G401 (cell line): ENCODE data around the gene SCAMP4. TPM values are rescaled to one million over a fixed set of nuclear protein-coding genes. Genes with fewer than 3 reads are reported as not detected.

ENCODE experiments used
- DNase-seq: peaks from one replicate; pipeline ENCODE4 v3.0.0-alpha.2; 2015; ENCODE audit warnings: low spot score
- in situ Hi-C: cut with HindIII; loops from 2 replicates; pipeline ENCODE4 v1.10.0; 2016; ENCODE audit warnings: low sequenced_read_pairs, mixed read lengths
- total RNA-seq: library from RNA; depleted of rRNA; stranded (reverse); fragments of >200 nt; shearing (Covaris generic); gene quantifications from 2 replicates; pipeline ENCODE4 v1.2.3, GENCODE V29; 2014

Gene SCAMP4
- total RNA-seq, 1 experiment from 2014 or later = 45.9 TPM

DNA sequence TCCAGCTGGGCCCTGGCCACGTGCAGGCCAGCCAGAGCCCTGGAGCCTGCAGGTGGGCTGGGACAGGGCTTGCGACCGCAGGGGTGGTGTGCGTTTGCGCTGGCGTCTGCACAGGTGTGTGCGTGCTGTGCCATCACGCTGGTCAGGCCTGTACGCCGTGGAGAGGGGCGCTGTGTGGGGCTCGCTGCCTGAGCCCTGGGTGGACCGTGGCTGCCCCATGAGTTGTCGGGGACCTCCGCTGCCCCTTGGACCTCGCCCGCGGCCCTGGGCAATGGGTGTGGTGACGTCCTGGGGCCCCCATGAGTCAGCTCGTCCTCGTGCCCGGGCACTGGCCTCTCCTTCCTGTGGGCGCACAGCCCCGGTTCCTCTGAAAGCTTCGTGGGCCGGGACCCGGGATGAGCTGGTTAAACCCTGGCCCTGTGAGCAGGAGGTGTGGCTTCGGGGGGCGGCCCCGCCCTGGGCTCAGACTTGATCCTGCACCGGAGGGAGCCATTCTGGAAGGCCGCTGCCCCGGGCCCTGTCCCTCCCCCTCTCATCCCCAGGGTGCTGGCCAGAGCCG is 42.5 kb downstream of the SCAMP4 start:
- no peak for DNase-seq
- in situ Hi-C loops = no loop called here

DNA sequence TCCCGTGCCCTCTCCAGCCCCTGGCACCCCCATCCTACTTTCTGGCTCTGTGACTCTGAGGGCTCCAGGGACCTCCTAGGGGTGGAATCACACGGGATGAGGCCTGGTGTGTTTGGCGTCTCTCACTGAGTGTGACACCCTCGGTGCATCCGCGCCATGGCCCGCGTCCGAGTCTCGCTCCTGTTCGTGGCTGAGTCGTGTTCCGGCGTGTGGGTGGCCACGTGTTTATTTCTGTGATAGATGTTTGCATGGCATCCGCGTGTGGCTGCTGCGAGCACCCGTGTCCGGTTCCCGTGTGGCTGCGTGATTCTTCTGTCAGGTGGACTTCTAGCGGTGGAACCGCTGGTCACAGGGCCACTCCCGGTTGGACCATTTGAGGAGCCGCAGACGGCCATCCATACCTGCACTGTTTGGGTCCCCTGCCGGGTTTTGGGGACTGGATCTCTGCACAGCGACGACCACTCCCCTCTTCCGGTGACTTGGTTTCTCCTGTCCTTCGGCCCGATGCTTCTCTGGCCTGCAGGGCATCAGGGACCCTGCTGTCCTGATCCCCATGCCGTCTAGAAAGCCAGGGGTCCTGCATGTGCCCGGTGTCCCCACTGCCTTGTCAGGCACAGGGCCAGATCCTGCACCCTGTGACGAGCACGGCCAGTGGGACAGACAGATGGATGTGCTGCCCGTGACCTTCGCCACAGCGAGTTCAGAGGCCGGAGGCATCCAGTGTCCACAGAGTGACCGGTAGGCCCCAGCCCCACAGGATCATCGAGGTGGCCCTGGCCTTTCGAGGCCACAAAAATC is 44.3 kb downstream of the SCAMP4 start:
- in situ Hi-C loops = no loop called here
- no peak for DNase-seq

DNA sequence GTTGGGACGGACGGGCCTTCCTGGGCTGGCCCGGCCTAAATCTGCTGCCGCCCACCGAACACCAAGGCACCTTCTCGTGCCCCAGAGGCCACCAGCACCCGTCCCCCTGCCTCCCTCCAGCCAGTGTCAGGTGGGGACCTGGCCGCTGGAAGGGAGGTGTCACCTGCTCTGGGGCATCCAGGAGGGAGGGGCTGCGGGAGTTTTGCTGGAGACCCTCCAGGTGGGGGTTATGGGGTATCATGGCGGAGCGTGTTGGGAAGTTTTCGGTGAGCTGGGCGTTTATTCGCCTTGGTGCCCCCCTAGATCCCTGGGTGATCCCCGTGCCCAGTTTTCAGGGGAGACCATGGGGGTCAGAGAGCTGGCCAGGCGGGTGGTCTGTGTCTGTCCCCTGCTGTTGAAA is 45.4 kb downstream of the SCAMP4 start:
- DNase-seq = no peak
- in situ Hi-C loops = no loop called here

DNA sequence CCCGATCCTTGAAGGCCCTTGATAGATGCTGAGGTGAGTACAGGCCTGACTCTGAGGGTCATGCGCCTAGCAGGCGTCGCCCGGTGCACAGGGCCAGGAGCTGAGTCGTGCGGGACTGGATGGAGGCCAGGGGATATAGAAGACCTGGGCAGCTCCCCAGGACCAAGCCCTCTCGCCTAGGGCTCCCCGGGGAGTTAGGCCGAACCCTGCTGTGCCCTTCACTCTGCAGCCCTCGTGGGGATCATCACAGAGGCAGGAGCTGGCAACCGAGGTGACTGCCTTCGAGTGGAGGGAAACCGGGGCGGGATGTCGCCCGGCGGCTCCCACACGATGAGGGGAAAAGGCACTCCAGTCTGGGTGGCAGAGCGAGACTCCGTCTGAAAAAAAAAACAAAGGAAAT is 47.4 kb downstream of the SCAMP4 start:
- in situ Hi-C loops = no loop called here
- DNase-seq = no peak

DNA sequence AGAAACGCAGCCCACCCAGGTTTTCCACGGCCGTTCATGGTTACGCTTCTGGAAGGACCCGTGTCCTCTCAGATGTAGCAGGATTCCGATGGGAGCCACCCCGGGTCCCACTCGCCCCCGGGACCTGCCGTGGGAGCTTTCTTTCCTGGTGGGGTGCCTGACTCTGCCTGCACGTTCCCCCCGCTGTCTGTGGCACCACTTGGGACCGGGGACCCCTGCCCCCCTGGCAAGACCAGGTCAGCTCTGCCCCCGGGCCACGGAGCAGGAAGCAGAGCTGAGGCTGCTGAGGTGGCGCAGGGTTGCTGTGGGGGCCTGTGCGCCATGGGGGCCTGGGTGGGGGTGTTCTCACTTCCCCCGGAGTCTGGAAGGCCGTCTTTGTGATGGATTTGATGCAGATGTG is 47.8 kb downstream of the SCAMP4 start:
- in situ Hi-C loops = no loop called here
- DNase-seq = no peak

DNA sequence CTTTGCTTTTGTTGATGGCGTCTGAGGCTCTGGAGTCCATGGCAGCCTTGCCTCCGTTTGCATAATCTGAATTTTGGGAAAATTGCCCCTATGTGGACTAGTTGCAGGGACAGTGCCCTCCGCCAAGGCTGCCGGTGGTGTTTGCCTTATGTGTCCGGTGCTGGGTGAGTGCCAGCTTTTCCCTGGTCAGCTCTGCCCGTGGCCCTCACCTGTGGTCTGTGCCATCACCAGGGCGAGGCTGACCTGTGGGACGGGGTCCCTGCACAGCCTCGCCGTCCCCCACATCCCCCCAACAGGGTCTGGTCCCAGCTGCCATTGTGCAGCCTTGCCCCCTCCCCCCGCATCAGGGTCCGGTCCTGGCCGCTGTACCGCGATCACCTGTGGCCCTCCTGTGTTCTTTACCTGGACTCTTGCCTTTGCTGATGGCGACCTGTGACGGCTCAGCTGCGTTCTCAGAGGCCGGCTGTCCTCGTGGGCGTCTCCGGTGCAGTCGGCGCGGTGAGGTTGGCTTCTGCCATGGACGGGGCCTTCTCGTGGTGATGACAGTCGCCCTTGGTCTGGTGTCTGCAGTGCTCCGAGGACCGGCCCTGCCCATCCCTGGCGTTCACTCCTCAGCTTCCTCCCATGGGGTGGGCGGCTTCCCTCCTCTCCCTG is 48.4 kb downstream of the SCAMP4 start:
- no peak for DNase-seq
- in situ Hi-C loops = no loop called here

DNA sequence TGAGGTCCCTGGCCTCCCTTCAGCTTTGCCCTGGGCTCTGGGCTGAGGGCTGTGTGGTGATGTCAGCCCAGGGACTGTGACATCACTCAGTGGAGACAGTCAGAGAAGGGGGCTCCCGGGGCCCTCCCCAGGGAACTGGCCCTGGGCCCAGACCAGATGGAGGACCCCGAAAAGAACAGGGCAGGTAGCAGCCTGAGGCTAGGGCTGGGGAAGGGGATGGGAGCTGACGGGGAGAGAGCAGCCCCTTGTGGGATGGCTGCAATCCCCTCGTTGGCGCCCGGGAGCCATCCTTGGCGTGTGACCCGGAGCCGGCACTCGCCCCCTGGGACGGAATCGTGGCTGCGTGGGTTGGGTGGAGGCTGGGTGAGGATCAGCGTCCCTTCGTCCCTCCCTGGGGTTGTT is 49.3 kb downstream of the SCAMP4 start:
- in situ Hi-C loops = no loop called here

DNA sequence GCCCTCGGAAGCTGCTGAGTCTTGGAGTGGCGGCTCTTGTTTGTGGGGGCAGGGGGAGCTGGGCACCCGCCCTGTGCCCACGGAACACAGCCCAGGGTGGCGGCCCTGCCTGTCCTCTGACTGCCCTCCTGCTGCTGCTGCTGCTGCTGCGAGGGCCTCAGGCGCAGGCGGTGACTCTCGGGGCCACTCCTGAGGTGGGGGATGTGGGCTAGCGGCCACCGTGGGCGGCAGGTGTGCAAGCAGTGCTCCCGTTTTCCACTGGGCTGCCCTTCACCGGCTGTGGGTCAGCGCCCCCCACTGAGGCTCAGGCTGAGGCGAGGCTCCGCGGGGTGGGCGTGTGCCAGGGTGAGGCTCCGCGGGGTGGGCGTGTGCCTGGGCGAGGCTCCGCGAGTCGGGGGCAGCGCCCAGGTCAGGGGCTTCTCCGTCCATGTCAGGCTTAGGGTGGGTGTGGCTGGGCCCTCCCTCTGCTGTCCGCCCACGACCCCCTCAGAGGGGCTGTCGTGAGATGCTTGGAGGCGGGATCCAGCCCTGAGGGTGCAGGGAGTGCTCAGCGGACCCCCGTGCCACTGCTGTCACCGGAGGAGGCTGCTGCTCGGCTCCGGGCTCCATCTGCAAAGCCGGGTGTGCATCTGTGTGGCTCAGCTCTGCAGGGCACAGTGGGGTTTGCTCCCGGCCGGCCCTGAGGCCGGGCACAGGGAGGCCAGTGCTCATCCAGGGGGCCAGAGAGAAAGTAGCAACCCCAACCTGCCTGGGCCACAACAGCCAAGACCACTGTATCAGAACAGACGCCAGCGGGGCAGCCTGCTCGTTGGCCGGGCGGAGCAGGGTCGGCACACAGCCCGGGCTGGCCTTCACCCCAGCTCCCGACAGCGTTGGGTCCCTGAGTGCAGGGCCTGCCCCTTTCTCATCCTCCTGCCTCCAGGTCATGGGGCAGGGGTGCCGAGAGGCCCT is 50.2 kb downstream of the SCAMP4 start:
- in situ Hi-C loops = no loop called here
- peak; percentile 54 for DNase-seq

More for the DNA sequence above, 49.3 kb downstream of the SCAMP4 start:
- no peak for DNase-seq

DNA sequence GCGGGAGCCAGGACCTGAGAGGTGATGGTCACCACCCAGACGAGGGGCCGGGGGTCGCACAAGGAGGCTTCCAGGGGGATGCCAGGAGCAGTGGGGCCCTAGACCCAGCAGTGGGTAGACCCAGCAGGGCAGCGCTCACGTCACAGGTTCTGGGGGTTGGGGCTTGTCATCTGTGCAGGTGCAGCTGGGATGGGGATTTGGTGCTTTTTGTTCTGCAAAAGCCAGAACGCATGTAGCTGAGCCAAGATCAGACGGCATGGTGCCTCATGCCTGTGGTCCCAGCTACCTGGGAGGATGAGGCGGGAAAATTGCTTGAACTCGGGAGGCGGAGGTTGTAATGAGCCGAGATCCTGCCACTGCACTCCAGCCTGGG is 50.9 kb downstream of the SCAMP4 start:
- in situ Hi-C loops = no loop called here
- peak; percentile 72 for DNase-seq

DNA sequence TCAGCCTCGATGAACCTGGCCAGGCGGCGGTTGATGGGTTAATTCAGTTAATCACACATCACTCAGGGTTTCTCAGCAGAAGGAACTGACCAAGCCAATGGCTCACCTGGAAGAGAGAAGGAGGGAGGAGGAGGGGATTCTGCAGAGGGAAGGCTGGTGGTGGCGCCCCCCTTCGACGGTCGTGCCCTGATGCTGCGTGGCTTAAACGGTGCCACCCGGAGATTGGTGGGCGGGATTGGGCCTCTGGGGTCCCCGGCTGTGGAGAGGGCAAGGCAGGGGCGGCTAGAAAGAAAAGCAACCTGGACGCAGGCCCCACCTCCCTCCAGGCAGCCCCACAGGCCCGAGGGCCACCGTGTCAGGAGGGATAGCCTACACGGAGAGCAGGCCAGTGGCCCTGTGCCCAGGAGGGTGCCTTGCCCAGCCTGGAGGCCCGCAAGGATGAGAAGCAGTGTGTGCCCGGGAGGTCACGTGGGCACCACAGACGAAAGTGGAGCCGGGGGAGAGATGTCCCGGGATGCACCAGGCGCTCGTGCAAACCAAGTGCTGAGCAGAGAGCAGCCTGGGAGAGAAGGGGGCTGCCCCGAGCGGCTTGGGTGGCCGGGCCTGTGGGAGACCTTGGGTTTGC is 51.8 kb downstream of the SCAMP4 start:
- DNase-seq = peak; percentile 76

DNA sequence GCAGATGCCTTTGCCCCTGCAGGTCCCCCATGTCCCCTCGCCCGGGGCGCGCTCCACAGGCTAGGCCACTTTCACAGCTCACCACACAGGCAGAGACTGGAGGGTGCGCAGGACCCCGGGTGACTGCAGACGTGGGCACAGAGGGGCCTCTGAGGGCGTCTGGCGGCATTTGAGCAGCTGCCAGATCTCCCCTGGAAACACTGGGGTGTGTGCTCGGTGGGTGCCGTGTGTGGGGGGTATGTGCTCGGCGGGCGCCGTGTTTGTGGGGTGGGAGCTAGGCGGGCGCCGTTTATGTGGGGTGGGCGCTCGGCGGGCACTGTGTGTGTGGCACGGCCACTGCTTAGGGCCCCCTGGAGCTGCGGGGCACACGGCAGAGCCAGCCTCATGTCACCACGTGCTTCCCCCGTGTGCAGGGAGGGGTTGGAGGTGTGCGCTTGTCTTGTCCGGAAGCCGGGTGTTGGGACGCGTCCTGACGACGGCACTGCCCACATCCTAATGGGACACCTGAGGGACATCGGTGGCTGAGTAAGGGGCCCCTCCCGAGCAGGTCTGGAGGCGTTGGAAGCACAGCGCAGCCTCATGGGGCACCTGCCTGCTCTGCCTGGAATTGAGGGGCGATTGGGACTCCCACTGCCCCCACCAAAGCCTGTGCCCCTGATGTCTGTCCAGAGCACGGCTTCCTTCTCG is 52.5 kb downstream of the SCAMP4 start:
- DNase-seq = no peak
- in situ Hi-C loops = no loop called here

More for the DNA sequence above, 51.8 kb downstream of the SCAMP4 start:
- in situ Hi-C loops = no loop called here

DNA sequence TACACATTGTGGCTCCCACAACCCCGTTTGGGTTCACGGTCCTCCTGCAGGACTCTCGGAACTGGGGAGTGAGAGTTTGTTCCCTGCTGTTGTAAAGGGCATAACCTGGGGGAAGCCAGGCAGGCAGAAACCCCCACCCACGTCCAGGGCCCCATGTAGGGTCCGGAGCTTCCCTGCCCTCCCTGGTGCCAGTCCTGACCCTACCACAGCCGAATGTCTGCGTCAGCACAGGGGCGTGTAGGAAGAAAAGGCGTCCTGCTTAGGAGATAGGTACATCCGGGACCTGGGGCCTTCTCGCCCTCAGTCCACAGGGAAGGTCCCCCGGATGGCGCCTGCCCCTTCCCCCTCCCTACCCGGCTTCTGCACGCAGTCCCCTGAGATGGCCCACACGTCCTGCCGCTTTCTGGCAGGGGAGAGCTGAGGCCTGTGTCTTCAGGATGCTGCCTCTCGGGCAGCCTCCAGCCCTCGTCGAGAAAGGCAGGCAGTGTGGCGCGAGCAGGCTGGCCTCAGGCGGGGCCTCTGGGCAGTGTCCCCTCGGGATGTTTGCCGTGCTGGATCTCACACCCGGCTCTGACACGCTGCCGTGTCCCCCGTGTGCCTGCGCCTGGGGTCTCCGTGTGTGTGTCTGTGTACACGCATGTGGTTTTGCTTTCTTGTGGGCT is 54.9 kb downstream of the SCAMP4 start:
- DNase-seq = no peak
- in situ Hi-C loops = no loop called here

DNA sequence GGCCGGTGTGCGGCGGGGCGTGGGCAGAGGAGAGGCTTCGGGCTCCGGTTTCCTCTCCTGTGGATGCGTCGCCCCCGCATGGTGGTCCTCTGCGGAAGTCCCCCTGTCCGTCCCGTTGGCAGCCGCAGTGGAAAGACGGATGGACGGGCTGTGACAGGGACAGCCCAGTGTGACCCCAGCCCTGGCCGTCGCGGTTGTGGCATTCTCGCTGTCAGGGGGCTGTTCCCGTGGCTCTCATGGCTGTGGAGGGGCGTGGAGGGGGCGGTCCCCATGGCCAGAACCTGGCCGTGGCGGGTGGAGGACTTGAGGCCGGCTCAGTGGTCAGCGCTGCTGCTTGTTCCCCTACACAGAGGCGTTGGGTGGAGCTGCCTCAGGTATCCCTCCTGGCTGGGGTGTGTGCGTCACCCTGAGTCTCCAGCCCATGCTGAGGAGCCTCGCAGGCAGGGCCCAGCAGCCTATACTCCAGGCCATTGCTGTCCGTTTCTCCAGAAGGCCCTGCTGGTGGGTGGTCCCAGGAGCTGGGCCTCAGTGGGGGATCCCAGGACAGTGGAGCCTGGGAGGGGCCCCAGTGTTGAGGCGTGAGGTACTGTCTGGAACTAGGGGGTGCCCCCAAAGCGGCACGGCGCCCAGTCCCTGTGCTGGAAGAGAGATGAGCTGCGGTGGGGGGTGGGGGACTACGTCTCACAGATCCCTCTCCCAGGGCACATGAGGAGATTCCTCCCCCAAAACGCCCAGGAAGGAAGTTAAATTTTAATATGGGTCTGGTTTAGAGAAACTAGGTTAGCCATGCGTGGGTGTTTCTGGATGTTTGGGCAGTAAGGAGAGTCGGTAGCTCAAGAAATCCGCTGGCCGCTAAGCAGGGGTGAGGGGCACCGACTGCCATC is 56.0 kb downstream of the SCAMP4 start:
- DNase-seq = no peak
- in situ Hi-C loops = no loop called here

DNA sequence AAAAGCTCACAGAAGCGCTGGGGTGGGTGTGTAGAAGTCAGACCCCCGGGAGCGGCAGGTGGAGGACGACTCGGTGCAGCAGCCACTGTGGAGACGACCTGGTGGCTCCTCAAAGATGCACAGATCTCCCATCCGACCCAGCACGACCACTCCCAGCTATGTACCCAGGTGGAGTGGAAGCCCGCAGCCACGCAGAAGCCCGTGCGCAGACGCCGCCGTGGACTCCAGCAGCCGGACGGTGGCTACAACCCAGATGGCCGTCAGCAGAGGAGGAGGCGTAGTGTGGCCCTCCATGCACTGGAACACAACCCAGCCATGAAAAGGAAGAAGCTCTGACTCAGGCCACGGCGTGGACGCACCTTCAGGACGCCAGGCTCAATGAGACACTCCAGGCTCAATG is 57.5 kb downstream of the SCAMP4 start:
- DNase-seq = no peak
- in situ Hi-C loops = no loop called here

DNA sequence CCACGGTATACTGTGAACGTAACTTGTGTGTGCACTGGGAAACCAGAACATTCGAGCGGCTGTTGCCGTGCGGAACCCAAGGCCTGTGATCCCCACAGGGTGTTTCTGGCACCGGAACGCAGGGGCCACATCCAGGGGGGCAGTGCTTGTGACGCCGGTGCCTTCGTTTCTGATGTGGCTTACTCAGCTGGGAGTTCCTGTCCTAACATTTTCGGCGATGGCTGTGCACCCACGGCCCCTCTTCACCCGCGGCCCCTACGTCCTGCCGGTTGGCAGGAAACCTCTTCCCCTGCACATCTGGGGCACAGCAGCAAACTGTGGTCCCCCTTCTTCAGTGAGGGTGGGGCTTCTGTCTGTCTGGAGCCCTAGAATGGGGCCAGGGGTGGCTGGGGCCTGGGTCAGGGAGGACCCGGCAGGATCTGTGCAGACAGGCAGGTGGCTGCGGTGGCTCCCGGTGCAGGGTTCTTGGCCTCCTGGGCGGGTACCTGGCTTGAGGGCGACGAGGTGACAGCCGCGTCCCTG is 61.9 kb downstream of the SCAMP4 start:
- DNase-seq = no peak
- in situ Hi-C loops = no loop called here

DNA sequence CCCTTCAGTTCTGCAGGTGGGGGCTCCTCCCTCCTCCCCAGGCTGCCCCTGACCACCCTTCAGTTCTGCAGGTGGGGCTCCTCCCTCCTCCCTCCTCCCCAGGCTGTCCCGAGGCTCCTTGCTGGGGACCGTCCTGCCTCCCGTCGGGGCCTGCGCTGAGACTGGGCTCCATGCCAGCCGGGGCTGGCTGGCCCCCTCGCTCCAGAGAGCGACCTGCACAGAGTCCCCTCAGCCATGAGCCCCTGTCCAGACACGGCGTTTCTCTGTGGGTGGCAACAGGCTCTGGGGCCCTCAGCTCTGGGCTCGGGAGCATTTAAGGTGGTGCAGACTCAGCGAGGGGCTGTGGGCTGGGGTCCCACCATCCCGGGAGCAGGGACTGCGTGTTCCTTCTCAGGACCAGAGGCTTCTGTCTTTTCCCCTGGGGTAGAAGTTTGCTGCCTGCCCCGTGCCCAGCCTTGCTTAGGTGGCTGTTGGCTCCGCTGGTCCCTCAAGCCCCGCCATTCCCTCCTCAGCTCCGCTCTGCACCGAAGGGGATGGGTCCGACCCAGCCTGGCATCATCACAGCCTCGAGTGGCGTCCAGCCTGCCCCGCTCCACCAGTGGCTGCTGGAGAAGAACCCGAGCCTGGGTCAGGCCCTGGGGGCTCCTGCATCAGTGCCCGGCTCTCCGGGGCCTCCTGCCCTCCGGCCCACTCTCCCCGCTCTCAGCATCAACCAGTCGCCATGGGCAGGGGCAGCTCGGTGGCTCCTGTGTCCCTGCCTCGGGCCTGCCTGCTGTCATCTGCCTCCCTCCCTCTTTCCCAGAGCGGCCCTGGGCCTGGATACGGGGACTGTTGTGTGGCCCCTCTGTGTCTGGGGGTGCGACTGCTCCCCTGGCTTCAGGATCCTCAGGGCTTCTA is 63.3 kb downstream of the SCAMP4 start:
- in situ Hi-C loops = no loop called here
- no peak for DNase-seq
